Stimulated activated naive CD4-positive, alpha-beta T cell (primary cell): ENCODE data around the gene PROZ.

Source experiments
- DNase-seq, 6 experiments: peaks; one replicate each; lab custom pipeline; 2025; lab: John Stamatoyannopoulos, UW

Gene PROZ

DNA sequence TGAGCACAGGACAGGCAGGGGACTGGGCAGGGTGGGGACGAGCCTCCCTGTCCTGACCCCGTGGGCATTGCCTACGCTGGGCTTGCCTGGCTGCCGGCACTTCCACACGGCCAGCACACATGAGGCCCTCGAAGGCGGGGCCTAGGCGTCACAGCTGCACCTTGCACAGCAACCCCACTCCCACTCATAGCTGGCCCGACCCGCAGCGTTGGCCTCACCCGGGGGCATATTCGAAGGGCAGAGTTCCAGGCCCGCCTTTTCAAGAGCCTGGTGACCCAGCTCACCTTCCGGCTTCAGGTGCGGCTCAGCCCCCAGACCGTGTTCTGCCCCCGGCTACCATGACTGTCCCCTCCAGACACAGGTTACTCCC, 16.9 kb upstream of the PROZ start:
- no peak for DNase-seq

DNA sequence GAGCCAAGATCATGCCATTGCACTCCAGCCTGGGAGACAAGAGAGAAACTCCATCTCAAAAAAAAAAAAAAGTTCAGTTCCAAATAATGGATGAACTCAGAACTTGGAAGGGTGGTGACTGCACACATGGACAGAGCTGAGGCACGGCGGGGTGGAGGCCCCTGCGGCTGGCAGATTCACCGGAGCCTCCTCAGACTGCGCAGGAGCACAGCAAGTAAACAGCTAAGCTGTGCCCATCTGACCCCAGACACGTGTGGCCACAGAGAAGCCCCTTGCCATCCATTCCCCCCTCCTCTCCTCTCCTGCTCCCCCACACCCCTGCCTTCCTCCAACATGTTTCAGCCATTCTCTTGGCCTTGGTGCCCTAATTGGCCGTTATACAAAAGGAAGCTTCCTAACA, 15.6 kb upstream of the PROZ start:
- DNase-seq: no peak

DNA sequence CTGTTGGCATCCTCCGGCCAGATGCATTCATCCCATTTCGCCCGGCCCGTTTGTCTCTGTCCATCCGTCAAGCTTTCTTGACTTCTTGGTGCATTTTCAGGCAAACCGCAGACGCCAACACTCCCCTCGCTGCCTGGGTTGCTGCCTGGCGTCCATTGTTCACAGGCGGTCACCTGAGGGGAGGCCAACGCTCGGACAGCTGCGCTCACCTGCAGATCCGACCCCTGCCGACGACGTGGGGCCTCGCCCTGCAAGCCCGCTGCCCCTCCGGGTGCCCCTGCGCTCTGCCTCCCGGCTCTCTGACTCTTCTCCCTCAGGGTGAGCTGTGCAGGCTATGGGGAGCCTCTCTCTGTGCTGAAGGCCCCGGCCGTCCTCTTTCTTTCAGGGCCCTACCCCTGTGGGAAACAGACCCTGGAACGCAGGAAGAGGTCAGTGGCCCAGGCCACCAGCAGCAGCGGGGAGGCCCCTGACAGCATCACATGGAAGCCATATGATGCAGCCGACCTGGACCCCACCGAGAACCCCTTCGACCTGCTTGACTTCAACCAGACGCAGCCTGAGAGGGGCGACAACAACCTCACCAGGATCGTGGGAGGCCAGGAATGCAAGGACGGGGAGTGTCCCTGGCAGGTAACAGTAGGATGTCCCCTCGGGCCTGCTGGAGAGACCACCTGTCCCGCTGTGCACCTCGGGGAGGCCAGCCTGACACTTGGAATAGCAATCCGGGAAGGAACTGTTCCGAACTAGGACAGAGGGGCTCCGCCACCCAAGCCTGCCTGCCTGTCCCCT, 14.8 kb upstream of the PROZ start:
- DNase-seq: no peak

DNA sequence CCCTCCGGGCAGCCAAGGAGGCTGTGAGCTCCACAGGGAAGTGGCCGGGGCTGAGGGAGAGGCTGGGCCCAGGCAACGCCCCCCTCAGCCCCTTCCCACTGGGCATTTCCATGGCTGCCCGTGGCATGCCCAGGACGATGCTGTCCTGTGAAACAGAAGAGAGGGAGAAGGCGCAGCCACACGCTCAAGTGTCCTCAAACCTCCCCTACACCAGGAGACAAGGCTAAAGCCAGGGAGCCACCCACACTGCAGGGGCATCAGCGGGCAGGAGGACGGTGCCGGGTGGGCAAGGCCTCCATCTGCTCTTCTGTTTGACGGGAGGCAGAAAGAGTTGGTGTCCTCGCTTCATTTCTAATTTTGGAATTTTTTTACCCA, 14.2 kb upstream of the PROZ start:
- DNase-seq: no peak

DNA sequence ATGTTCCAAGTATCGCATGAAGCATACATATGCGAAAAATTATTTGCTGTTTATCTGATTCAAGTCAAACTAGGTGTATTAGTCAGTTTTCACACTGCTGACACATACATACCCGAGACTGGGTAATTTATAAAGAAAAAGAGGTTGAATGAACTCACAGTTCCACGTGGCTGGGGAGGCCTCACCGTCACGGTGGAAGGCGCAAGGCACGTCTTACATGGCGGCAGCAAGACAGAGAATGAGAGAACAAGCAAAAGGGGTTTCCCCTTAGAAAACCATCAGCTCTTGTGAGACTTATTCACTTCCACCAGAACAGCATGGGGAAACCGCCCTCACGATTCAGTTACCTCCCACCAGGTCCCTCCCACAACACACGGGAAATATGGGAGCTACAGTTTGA, 13.0 kb upstream of the PROZ start:
- no peak for DNase-seq

DNA sequence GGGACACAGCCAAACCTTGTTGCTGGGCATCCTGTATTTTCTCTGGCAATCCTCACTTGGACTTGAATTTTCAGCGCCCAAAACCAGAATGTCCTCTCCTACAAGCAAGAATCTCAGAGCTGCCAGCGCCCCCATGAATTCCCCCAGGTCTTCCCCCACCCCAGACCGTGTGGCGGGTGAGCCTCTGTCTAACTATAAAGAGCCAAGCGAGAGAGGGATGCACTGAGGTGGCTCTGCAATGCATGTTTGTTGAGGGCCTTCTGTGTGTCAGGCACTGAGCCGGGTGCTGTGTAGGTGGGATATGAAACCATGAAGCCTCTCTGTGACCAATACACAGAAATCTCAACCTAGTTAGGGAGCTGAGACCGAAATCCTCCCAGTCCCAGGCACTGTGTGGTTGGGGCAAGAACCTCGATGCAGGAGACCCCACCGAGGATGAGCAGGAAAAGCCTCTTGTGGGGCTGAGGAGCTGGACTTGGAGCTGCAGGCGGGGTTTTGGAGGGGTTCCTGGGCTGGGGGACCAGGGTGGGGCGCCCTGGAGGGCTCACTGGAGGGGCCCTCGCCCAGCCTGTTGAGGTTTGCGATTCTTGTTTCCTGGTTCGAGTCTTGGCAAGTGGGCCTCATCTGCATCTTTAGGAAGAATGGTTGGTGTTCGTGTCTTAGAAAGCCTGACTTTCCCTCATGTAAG, 12.4 kb upstream of the PROZ start:
- no peak for DNase-seq

DNA sequence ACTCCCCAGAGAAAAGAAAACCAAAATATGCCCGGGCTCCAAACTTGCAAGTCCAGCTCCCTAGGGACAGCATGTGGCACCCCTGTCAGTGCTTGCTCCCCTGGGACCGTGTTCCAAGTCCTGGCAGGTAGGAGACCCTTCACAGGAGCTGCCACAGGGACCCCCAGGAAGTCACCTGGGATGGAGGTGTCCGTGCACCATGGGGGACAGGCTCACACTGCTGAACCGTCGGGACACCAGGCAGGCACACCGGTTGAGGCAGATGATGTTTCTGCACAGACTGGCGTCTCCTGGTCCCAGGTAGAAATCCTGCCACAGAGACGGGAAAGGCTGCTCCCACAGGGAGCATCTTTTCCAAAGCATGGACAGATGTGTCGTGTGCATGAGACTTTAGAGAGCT, 11.7 kb upstream of the PROZ start:
- DNase-seq: no peak

DNA sequence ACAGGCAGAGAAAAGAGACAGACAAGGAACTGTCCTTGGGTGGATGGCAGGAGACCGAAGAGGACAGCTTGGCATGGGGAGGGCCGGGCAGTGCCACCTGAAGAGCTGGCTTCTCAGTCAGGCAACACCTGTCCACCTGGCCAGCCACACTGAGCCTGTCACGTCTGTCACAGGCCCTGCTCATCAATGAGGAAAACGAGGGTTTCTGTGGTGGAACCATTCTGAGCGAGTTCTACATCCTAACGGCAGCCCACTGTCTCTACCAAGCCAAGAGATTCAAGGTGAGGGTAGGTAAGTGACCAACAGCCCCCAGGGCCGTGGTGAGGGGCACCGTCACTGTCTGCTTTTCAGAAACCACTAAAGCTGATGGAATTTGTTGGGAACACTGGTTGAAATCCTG, 11.2 kb upstream of the PROZ start:
- DNase-seq: no peak

DNA sequence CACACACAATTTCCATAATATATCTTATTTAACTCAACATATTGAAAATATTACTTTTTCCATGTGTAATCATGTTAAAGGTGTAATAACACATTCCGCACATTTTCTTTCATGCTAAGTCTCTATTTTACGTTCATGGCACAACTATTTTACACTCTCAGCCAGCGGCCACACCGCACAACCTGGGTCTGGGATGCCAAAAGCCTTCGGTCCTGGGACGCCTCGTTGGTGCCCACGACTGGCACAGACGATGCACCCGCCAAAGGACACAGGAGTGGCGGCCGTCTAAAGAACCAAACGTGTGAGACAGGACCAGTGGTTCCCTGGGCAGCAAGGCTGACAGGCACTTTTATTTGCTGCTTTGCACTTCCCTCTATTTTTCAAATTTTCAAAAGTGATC, 10.0 kb upstream of the PROZ start:
- no peak for DNase-seq

DNA sequence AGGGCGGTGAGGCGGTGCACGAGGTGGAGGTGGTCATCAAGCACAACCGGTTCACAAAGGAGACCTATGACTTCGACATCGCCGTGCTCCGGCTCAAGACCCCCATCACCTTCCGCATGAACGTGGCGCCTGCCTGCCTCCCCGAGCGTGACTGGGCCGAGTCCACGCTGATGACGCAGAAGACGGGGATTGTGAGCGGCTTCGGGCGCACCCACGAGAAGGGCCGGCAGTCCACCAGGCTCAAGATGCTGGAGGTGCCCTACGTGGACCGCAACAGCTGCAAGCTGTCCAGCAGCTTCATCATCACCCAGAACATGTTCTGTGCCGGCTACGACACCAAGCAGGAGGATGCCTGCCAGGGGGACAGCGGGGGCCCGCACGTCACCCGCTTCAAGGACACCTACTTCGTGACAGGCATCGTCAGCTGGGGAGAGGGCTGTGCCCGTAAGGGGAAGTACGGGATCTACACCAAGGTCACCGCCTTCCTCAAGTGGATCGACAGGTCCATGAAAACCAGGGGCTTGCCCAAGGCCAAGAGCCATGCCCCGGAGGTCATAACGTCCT, 9.4 kb upstream of the PROZ start:
- DNase-seq: no peak

DNA sequence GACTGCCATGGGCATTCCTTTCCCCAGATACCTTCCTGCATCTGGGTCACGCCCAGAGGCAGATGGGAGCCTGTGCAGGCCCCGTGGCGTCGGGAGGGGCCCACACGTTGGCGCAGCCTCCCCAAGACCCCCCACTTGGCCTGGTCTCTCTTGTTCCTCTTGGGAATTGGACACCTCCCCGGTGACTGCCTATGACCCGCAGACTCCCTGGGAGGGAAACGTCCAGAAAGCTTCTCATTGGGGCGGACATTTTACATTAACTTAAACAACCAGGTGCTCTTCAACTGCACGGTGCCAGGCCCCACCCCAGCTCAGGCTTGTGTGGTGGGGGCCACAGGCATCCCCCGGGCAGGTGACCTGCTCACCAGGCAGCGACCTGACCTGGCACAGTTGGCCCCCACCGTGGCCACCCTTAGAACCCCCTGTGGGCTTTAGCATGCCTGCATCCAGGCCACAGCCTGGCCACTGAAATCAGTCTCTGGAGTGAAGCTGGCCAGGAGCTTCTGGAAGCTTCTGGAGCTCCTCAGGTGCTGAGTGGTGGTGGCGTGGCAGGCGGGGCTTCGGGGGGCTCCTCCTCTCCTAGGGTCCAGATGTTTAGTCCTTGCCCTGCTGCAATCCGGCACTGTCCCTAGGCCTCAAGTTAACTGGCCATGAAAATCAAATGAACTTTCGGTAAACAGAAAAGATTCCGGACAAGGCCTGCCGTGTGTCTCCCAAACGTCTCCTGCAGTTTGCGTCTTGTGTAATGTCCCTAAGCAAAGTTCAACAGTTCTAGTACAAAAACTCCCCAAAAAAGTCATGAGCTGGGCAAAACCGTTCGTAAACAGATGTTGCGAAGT, 8.5 kb upstream of the PROZ start:
- no peak for DNase-seq

DNA sequence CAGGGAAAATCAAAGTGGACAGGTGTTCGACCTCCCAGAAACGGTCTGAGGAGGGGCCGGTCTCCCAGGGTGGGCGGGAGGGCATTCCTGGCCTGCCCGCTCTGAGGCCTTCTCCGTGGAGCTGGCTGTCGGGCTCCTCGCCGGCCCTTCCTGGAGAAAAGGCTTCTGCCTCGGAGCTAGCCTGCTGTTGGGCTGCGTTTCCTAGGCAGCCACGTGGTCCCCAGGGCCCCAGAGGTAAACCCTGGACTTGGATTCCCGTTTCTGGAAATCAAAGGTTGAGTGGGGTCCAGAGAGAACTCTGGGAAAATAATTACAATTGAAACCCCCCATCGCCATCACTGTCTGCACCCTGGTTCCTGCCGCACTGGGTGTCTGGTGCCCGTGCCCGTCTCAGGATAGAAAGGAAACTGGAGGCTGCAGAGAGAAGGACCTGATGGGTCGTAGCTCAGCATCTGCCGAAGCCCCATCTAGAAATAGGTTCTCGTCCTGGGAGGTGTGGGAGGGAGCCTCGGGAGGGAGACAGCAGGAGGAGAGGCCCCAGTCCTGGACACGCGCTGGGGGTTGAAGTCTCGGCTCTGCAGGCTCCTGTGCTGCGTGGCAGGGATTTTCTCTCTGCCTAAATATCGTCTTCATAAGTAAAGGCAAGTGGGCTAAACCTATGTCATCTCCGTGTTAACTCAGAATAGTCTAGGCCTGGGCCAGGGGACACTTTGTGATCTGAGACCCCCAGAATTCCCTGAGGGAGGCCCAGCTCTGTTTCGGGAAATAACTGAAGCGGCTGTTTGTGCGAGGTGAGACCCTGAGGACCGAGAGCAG, 7.7 kb upstream of the PROZ start:
- no peak for DNase-seq

DNA sequence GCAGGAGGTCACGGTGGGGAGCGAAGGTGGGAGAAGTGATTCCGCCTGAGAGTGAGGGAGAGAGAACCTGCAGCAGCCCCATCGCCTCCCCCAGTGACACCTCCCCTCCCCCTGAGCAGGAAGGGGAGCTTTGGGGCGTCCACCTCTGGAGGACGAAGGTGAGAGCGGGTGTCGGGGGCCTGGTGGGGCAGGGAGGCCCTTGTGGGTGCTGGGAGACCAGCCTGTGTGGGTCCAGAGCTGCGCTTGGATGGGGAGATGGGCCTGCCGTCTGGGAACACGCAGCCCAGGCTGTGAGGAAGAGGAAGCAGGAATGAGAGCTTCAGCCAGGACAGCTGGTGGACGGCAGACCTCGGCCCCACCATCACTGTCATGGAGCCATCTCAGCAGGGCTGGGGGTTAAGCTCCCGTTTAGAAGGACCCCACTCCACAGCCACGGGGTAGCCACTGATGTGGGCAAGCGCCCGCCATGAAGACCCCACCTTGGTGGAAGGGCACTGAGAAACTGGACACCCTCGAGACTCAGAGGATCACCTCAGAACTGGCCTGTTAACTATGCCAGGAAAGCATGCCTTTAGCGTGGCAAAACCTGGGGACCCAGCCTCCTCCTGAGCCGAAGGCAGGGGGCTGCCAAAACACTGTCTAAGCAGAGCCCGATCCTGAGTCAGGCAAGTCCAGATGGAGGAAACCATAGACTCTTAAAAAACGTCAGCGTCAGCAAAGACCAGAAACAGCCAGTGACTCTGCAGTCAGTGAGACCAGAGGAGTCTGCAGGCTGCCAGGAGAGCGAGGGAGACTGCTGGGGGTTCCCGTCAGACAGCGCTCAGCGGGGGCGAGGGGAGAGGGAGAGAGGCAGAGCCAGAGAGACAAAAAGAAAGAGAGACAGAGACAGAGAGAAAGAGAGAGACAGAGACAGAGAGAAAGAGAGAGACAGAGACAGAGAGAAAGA, 6.4 kb upstream of the PROZ start:
- DNase-seq: peak in 1 of 6 experiments; percentile 14

DNA sequence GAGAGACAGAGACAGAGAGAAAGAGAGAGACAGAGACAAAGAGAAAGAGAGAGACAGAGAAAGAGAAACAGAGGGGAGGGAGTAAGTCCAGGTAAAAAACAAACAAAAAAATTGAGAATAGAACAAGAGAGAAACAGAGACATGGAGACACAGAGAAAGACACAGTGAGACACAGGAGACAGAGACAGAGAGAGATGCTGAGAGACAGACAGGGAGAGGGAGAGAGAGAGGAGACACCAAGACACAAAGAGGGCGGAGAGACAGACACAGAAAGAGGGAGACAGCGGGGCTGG, 5.8 kb upstream of the PROZ start:
- DNase-seq: no peak

DNA sequence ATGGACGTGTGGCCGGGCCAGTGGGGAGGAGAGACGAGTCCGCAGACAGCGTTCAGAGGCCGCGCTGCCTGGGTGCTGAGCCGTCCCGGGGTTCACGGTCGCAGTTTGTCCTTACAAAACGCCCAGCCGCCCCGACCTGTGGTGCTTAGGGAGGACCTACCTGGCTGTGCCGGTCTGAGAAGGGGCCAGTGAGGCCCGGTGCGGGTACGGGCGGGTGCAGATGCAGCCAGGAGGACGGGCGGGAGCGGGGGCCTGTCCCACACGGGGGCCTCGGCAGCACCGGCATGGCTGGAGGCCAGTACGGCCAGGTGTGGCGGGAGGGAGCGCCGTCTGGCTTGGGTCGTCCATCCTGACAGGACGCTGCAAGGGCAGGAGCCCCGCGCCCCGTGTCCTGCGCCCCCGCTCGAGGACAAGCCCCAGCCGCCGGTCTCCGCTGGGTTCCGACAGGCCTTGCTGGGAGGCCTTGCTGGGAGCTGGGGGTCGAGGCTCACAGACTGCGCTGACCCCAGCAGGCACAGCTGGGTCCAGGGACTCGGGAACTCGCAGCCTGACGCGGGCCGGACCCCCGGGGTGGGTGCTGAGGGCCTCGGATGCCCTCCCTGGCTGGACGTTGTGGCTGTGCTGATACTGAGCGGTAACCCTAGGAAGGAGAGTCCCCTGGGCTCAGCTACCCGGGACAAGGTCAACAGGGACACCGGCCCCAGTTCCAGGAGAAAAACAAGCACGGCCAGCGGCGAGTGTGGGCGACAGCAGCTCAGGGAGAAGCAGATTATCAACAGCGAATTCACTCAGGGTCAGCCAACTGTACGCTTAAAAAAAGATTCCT, 5.3 kb upstream of the PROZ start:
- peak in 2 of 6 experiments; percentile 47 to 56 for DNase-seq

DNA sequence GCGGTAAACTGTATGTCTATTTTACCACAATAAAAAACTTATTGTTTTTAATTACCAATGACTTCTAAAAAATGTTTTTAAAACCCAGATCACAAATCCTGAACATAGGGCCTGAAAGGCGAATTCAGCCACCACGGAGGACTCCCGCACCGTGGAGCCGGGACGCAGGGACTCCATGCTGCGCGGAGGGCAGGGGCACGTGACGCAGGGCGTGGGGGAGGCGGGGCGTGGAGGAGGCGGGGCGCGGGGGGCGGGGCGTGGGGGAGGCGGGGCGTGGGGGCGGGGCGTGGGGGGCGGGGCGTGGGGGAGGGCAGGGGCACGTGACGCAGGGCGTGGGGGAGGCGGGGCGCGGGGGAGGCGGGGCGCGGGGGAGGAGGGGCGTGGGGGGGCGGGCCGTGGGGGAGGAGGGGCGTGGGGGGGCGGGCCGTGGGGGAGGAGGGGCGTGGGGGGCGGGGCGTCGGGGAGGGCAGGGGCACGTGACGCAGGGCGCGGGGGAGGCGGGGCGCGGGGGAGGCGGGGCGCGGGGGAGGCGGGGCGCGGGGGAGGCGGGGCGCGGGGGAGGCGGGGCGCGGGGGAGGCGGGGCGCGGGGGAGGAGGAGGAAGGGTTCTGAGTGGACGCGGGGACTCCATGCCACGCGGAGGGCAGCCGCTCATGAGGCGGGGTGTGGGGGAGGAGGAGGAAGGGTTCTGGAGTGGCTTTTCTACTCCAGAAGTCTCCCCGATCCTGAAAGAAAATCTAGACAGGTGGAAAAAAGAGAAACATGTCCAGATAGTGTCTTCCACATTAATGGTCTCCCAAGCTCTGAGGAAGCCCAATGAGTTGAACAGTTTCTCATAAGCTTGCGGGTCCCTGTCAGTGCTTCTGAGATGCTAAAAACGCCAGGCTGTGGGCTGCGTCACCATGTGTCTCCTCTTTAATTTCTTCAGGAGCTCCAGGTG, 4.4 kb upstream of the PROZ start:
- DNase-seq: peak; percentile 62 to 82 (median 72)

DNA sequence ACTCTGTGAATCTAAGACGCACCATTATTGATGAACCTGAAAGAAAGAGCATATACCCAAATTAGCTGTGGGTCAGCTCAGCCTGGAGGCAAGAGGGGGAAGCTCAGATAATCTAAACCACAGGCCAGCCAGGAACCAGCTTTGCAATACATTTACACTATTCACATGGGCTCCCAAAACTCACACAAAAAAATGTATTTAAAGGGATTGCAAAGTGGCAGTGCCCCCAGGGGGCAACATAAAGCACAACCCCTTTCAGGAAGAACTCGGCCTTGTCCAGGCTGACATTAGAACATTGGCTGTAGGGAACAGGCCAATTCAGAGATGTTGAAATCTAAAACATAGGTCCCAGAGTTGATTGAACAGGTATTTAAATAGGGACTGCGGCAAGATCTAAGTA, 3.2 kb upstream of the PROZ start:
- DNase-seq: no peak

DNA sequence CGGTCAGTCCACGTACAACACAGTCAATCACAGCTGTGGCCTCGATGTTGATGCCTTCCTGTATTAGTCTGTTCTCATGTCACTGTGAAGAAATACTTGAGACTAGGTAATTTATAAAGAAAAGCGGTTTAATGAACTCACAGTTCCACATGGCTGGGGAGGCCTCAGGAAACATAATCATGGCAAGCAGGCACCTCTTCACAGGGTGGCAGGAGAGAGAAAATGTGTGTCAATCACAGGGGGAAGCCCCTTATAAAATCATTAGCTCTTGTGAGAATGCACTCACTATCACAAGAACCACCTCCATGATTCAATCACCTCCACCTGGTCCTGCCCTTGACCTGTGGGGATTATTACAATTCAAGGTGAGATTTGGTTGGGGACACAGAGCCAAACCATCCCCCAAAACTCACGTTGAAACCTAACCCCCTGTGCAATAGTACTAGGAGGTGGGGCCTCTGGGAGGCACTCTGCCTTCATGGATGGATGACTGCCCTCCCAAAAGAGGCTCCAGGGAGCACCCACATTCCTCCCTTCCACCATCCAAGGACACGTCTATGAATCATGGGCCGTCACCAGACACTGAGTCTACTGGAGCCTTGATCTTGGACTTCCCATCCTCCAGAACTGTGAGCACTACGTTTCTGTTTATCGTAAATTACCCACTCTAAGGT, 2.3 kb upstream of the PROZ start:
- no peak for DNase-seq
